Hindlimb muscle (tissue), 1 donor: ENCODE results near the gene CHDH. TPM values are rescaled to one million over a fixed set of nuclear protein-coding genes. Genes with fewer than 3 reads are reported as not detected.

ENCODE experiments used
- DNase-seq: peaks from one replicate; pipeline ENCODE4 v3.0.0-alpha.2; 2013
- polyA plus RNA-seq: library from polyadenylated mRNA; unstranded; fragments of 120-200 nt; gene quantifications from one replicate; pipeline ENCODE4 v1.2.1, GENCODE V29; 2013; ENCODE audit not compliant: insufficient read length

Gene CHDH
- polyA plus RNA-seq, 1 donor, result 0.97 TPM

DNA sequence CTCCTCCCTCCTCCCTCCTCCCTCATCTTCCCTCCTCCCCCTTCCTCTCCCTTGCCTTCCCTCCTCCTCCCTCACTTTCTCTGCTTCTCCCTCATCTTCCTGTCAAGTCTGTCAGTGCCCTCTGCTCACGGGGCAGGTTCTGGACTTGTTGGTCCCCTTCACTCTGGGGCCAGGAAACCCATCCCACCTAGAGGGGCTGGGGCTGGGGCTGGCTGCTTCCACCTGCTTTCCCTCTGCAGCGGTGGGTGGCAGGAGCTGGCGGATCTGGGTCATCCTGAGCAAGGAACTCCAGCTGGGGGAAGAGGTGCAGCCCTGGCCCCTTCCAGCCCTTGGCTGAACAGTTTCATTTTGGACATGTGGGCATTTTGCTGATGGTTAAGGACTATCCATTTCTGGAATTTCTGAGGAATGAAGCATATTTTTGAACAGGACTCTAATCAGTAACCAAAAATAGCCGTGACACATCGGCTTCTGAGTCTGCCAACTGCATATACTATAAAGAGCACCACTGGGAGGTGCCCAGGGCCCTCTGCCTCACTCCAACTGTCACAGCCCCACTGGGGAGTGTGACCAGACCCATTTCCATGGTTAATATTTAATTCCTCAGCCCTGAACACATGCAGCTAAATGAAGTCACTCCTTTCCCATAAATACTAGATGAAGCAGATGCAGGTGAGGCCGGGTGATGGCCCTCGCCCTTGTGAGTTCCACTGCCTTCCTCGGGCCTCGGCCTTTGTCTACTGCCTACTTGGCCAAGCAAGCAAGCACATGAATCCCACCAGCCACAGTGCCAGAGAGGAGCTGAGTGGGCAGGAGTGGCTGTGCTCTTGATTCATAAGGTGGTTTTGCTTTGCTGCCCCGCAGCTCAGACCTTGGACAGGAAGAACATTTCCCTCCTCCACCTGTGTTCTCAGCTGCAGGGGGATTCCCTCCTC lies 39.8 kb downstream of the CHDH start:
- DNase-seq, result no peak

DNA sequence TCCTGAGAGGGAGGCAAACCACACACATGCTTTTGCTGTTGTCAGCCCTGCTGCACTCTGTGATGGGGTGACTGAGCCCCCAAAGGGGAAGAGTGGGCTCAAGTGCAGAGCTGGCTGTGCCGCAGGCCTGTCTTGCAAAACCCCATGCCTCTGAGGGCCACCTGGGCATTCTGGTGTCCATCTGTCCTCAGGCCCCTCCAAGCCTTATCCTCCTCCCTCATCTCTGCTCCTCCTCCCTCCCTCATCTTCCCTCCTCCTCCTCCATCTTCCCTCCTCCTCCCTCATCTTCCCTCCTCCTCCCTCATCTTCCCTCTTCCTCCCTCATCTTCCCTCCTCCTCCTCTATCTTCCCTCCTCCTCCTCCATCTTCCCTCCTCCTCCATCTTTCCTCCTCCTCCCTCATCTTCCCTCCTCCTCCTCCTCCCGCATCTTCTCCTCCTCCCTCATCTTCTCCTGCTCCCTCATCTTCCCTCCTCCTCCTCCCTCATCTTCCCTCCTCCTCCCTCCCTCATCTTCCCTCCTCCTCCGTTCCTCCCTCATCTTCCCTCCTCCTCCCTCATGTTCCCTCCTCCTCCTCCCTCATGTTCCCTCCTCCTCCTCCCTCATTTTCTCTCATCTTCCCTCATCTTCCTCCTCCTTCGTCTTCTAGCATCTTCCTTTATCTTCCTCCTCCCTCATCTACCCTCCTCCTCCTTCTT lies 40.6 kb downstream of the CHDH start:
- DNase-seq, result no peak

DNA sequence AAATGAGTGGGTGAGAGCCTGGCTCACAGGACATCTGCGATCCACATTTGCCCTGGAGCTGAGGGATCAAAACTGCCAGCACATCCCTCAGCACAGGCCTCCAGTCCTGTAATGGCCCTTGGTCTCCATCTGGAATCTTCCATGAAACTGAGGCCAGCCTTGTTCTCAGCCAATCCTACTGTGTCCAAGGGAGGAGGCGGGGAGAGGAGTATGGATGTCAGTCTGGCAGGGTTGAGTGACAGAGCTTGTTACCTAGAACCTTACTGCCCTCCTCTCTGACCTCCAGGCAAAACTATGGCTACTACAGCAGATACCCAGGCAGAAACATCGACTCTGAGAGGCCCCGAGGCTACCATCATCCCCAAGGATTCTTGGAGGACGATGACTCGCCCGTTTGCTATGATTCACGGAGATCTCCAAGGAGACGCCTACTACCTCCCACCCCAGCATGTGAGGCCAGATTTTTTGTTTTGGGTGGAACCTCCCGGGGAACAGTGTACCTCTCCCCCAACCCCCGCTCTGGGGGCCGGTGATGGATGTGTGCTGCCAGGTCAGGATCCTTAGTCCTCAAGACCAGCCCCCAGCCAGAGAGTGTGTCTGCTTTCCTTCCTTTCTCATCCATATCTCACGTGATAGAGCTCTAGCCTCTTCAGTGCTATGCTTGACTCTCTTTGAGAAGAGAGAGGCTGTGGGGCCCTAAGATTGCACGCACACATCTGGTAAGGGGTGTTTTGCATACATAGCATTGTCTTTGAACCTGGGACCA lies 41.3 kb downstream of the CHDH start:
- no peak for DNase-seq

DNA sequence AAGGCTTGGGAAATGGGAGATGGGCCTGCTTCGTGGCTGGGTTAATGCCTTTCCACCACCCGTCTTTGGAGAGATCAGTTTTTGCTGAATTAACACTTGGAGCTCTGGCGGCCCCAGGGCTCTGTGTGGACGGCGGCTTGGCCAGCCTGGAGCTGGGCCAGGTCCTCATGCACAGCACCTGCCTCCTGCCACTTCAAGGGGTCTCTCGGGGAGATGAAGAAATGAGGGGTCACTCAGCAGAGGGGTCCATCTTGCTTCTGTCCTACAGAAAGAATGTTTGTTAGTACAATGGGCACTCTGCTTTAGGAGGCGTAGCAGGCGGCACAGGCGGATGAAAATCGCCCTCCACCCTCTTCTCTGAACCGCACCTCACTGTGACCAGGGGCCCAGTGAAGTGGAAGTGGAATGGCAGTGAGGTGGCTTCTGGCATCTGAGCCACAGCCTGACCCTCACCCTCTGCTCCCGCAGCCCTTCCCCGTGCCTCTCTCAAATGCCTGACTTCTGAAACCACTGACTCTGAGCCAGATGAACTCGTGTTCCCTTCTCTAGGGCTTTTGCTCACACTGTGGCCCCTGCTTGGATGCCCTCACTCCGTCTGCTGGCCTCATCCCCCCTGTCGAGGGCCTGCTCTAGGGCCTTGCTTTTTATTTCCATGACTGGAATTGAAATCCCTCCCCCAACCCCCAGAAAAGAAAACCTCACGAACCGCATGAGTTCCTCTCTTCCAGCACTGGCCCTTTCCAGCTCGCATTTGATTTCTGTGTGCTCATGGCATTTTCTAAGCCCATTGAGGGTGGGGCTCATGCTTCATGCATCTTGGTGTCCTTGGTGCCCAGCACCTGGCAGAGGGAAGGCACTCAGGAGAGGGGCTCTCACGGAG lies 42.2 kb downstream of the CHDH start:
- no peak for DNase-seq

DNA sequence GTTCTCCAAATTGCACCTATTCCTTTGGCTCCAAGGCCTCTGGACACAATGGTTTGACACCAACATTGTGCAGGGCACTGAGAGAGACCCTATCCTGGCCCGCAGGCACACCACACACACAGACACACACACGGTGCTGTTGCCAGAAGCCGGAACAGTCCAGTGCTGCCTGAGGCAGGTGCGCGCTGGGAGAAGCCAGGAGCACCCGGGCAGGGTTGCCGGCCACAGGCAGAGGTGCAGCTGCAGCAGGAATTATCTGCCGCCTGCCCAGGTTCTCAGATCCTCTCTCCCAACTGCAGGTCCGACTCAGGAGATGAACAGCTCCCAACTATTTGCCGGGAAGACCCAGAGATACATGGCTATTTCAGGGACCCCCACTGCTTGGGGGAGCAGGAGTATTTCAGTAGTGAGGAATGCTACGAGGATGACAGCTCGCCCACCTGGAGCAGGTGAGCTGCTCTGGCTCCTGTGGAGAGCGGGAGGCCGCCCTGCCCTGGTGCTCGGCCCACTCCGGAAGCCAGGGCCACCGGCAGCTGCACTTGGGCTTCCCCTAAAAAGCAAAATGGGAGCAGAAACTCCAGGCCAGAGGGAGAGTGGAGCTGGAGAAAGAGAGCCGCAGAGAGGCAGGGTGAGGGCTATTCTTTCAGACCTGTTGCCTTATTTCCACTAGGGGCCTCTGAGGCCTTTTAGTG lies 42.9 kb downstream of the CHDH start:
- DNase-seq, result no peak

DNA sequence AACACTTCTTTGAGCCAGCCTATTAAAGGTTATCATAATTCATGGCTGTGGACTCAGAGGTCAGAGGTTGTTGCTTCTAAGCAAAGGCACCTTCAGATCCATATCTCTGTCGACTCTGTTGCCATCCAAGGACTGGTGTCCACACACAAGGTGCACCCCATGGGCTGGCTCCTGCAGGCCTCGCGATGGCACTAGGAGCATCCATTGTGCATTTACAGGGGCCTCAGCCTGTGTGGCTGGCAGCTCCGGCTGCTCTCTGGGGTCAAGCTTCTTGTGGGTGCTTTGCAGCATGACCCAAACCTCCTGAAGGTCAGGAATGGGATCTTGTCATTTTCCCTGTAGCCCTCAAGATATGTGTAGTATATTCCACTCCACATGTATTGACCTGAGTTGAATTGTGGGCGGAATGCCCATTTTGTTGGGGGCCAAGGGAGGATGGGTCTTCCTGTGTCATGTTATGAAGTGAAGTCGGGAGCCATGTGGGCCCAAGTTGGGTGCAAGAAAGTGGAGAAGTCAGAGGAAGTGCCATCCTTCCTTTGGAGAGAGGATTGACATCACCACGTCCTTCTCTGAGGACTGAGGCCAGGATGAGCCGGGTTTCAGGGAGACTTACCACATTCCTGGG lies 43.9 kb downstream of the CHDH start:
- no peak for DNase-seq

DNA sequence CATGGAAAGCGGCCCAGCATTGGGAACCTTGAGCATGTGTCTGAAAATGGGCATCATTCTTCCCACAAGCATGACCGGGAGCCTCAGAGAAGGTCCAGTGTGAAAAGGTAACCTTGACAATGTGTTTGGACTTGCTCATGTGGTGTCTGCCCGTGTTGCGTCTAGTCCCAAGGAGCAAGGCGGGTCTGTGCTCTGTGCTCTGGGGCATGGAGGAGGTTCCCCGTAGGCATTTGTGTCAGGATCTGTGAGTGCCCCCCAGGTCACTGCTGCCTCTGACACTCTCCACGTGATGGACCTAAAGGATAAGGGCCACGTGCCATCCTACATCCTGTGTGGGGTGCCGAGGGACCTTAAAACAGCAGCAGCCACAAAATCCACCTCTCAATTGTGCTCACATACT lies 44.9 kb downstream of the CHDH start:
- no peak for DNase-seq

DNA sequence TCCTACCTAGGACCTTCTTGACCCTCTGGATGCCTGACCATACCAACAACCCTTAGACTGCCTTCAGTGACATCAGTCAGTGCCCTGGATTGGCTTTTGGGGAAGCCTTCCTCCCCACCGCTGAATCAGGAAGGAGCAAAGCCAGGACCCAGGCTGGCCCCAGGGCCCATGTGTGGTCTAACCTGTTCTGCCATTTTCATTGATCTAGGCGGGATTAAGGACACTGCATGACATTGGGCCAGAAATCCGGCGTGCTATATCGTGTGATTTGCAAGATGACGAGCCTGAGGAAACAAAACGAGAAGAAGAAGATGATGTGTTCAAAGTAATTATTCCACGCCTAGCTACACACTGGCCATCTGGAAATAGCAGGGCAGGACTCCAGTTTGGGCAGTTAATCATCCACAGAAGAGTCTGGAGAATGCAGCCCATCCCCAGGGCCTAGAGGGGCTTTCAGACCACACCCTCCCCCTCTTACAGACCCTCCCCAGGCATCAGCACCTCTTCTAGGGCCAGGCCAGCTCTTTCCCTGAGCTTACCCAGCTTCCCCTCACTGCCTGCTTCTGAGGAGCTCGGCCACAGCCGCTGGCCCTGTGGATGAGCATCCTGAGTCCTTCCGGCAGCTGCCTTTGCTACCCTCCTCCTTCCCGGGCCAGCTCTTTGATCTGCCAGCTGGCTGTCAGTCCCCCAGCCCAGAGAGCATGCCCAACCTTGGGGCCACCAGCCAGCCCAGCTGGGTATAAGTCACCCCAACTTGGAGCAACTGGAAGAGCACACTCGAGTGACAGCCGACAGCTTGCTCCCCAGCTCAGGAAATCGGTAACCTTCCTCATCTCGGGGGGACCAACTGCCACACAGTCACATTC lies 45.9 kb downstream of the CHDH start:
- DNase-seq, result no peak

DNA sequence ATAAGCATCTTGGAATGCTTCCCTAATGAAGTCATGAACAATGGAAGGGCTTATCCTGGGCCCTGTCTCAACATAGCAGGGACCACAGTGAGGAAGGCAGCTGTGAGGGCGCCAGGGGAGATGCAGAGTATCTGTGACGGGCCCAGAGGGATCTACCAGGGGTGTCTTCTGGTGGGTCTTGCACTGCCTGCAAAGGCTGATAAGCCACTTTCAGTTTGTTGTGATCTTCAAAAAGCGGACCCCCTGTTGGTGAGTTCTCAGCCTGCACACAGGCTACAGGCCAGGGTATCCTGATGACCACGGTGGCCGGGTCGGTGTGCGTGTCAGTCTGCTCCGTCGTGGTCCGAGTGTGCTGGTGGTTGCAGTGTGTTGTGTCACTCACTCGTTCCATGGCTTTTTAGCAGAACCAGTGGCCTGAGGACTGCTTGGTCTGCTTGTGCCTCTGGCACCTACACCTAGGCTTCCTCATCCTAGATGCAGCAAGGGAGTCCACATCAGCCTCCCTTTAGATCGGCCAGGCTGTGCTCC lies 46.8 kb downstream of the CHDH start:
- no peak for DNase-seq

DNA sequence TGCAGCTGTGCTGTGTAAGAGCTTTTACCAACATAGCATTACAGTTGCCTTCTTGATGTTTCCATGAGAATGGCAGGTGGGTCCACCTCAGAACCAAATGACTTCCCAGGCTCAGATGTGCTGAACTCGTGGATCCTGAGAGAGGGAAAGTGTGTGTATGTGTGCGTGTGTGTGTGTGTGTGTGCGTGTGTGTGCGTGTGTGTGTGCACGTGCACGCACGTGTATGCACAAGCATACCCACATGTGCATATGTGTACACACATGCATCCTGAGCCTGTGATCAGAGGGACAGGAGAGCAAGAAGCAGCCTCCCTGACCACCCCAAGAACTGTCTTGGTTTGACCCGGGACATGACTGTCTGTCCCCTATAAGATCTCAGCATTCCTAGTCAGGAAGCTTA lies 48.1 kb downstream of the CHDH start:
- no peak for DNase-seq

DNA sequence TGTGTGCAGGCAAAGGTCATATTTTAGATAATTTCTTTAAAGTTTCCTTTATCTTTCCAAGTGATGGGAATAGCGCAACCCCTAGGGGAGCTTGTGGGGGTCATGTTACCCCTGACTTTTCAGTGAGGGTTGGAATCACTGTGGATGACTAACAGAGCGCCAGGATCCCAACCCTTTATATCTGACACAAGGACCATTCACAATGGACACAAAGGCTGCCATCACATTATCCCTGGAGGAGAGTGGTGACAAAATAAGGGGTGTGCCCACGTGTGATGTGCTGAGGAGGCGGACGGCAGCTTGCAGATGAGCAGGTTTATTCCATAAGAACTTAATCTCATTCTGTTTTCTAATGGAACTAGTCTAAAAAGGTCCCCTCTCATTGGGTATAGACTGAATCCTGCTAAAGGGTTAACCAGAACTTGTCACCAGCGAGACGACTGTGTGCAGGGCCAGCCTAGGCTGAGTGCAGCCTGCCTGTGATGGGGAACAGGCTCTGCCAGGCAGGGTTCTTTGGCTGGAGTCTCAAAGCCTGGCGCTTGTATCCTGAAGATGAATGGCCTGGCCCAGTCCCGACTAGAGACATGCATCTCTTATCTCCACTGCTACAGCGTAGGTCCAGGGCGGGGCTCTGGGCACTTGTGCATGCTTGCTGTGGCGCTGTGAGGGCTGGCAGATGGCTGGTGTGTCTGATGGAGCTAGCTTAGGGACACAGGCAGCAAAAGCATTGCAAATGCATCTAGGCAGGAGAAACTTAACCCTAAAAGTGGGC lies 50.2 kb downstream of the CHDH start:
- DNase-seq, result no peak

DNA sequence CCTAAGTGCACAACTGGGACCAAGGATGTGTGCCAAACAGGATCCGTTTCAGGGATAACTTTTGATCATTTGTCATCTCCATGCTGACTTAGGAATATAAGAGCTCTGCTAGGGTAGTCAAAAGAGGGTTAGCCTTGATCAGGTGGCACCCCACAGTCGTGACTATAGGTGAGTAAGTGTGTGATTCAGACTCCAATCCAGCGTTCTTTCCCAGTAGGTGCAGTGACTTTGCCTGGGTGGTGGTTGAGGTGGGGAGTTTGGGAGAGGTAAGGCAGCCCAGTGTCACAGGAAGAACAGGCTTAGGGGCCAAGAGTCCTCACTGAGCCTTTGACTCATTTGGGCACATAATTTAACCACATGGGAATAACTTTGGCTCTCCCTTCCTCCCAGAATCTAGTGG lies 51.0 kb downstream of the CHDH start:
- DNase-seq, result no peak

DNA sequence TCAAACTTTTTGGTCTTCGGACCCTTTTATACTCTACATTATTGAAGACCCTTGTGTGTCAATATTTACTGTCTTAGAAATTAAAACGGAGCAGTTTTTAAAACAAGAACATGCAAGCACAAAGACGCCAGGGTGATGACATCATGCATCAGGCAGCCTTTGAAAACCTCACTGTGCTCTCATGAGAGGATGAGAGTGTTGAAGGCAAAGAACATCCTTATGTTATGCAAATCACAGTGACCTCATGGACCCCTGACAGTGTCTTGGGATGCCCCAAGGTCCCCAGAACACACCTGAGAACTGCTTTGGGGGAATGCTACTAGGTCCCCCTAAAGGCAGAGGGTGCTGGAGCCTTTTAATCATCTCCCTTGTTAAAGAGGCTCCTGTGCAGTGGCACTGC lies 51.6 kb downstream of the CHDH start:
- no peak for DNase-seq

DNA sequence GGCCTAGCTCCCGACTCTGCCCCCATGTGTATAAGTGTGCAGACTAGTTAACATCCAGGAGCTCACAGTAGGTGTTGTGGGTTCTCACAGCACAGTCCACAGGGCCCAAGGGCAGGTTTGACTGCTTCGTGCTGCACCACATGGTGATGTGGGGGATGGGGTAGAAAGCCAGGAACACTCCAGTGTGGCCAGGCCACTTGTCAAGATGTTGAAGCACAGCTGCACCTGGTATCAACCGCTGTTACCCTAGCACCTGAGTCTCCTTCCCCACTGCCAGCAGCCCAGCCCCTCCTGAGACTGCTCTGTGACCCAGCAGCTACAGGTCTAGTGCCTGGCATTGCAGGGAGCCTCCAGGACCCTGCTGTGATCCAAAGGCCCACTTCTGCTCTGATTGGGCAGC lies 53.4 kb downstream of the CHDH start:
- DNase-seq, result no peak

DNA sequence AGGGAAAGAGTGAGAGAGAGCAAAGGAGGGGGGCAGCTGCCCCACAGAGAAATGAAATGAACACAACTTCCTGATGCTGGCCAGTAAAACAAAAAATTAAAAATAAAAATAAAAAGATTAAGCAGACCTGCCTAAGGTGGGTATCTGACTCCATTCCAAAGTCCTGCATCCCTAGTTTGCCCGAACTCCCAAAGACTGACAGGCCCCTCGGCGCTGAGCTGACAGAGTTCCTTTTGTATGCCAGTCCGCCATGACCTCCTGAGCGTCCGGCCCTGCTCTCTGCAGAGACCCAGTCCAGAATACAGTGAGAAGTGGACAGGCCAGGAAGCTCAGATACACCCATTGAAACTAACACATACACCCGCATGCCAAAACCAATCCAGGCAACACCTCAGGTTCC lies 54.9 kb downstream of the CHDH start:
- DNase-seq, result no peak

DNA sequence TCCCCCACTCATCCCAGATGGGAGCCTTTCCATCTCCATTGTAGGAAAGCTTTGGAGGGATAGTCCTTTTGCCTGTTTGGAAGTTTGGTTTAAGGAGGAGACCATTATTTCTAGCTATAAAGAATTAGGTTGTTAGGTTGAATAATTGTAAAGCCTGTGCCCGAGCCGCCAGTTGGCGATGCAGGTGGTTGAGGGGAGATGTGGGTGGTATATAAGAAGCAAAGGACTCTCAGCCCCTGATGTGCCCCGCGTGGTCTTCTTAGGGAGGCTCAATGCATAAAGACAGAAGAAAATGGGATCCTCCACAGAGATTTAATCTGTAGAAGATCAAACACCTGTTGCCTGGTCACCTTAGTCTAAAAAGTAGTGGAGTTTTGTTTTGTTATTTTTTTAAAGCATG lies 55.7 kb downstream of the CHDH start:
- no peak for DNase-seq

DNA sequence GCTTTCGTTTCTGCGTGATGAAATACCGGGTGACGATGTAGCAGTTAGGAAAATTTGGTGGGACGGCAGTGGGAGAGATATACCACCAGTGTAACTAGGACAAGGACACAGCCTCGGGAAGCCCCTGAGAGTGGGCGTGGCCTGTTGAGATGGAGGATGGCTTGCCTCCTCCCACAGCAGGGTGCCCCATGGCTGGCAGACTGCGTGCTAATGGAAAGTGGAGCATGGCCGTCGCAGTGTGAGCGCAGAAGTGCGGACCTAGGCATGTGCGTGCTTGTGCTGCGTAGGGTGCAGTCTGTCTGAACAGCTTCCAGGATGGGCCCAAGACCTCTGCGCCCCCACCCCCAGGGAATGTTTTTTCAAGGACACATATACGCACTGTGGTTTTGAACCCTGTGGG lies 56.8 kb downstream of the CHDH start:
- no peak for DNase-seq

DNA sequence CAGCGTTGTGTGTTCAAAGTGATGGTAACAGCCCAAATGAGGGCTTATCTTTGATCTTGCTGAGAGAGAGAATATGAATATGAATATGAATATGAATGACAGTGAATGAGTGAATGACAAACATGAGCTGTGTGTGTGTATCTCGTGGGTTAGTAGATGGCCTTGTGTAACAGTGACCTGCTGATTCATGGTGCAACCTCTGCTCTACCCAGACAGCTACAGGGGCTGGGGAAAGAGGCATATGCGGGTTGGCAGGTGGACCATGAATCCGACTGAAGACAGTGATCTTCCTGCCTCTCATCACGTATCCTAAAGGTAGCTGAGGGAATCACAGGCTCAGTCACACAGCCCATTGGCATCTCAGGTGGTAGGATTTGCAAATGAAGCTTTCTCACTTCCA lies 58.2 kb downstream of the CHDH start:
- DNase-seq, result no peak

DNA sequence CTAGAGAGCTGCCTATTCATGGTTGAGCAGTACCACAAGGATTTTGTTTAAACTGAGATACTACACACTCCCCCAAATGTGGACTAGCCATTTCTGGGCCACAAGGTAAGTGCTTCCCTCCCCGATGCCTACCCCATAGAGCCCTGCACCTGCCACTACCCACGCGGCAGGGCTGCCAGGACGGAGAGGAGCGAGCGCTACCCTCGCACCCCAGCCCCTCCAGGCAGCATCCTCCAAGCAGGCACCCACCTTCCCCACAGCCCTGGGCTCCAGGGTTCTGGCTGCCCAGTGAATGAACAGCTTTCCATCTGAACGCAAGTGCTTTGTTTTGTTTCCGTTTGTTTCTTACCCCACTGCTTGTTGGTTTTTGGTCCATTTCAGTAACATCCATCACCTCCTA lies 59.2 kb downstream of the CHDH start:
- DNase-seq, result no peak
